Activated CD8-positive, alpha-beta memory T cell treated with anti-CD3 and anti-CD28 coated beads, Interleukin-2, amount 50 U/mL, for 48 hours (primary cell): ENCODE measurements around the gene NBL1.
"Not testable (repeated sequence)": the region's sequence is repeated elsewhere in the genome, so short reads cannot be mapped to it uniquely, and the experiment has no call there.

Experiments used
- DNase-seq: peaks from one replicate; pipeline ENCODE4 v3.0.0-alpha.2; 2020

The NBL1 gene

DNA sequence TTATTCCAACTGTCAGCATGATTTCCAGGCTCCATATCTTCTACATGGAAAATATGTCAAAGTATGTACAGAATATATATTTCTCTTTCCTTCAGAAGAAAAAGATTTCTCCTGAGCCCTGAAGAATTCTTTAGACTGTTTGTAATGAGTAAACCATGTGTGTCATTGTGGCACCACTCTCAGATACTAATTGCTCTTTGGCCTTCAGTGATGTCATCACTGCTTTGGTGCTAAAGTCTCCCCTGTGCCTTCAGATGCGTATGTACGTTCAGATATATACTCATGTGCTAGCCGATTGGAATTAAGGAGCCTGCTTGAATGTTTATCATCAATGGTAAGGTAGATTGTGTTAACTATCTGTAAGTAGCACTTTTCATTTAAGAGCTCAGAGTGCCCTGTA, 20.6 kb upstream of the NBL1 start:
- DNase-seq, result no peak

GRCh38 chr1:19625291-19625937, 18.7 kb upstream of the NBL1 start:
- no peak for DNase-seq

- DNase-seq, result no peak
Measured at GRCh38 chr1:19628879-19629278, 15.2 kb upstream of the NBL1 start.

- DNase-seq, result no peak
Measured at GRCh38 chr1:19629357-19629756, 14.8 kb upstream of the NBL1 start.

GRCh38 chr1:19630192-19630591, 13.9 kb upstream of the NBL1 start:
- DNase-seq, result not testable (repeated sequence)

DNA sequence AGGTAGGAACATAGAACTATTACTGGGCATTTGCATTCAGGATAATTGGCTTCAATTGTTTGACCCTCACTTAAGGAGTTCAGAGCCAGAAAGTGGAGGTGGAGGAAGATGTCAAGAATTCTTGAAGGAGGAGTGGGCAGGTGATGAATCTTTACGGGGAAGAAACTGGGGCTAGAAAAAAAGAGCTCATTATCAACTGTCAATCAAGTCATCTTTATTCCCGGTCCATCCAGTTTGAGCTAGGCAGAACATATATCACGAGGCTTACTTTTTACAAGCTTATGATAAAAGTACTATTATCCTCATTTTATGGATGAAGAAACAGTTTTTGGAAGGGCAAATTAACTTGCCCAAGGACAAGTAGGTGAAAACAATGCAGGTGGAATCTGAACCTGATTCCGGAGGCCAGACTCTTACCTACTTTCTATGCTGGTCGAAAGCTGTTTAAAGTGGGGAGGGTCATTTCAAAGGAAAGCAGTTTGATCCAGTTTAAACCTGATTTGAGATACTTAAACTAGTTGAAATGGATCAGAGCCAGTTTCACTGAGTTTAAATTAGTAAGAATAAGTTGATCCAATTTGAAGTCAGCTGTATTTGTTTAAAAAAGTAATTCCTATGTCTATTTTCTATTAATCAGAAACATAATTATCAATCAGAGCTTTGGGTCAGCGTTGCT, 13.3 kb upstream of the NBL1 start:
- DNase-seq, result no peak

DNA sequence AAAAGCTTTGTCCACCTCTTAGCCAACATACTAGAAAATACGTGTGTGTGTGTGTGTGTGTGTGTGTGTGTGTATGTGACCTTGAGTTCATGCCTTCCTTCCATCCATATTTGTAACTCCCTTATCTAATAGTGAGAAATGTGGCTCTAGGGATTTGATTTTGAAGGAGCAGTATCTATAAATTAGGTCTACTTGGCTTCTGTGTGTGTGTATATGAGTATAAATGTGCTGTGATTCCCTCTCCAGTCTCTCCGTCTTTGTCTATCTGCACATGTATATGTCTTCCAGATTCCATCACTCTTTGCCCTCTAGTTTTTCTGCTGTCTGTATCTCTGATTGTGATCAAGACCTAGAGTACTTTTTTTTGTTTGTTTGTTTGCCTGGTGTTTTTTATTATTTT, 11.9 kb upstream of the NBL1 start:
- DNase-seq, result no peak

- DNase-seq, result no peak
Measured at GRCh38 chr1:19633106-19633505, 11.0 kb upstream of the NBL1 start.

DNA sequence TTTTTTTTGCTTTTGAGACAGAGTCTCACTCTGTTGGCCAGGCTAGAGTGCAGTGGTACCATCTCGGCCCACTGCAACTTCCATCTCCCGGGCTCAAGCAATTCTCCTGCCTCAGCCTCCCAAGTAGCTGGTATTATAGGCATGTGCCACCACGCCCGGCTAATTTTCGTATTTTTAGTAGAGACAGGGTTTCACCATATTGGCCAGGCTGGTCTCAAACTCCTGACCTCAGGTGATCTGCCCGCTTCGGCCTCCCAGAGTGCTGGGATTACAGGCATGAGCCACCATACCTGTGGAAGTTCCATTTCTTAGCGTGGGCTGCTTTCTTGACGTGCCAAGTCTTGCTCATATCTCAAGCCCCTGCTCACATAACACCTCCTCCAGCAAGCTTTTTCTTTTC, 9.0 kb upstream of the NBL1 start:
- DNase-seq, result not testable (repeated sequence)

GRCh38 chr1:19635646-19636045, 8.5 kb upstream of the NBL1 start:
- no peak for DNase-seq

- DNase-seq, result no peak
Measured at GRCh38 chr1:19636065-19636464, 8.0 kb upstream of the NBL1 start.

DNA sequence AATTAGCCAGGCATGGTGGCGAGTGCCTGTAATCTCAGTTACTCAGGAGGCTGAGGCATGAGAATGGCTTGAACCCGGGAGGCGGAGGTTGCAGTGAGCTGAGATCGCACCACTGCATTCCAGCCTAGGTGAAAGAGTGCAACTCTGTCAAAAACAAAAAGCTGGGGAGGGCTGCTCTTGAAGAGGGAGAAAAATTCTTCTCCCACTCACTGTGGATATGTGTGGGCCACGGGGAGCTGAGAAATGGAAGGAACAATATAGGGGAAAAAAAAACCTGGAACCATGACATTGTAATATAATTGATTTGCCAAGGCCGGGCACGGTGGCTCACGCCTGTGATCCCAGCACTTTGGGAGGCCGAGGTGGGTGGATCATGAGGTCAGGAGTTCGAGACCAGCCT, 7.4 kb upstream of the NBL1 start:
- DNase-seq, result not testable (repeated sequence)

- DNase-seq, result no peak
Measured at GRCh38 chr1:19637606-19638005, 6.5 kb upstream of the NBL1 start.

- DNase-seq, result not testable (repeated sequence)
Measured at GRCh38 chr1:19639228-19639627, 4.9 kb upstream of the NBL1 start.

GRCh38 chr1:19639999-19640362, 4.1 kb upstream of the NBL1 start:
- DNase-seq, result no peak

- no peak for DNase-seq
Measured at GRCh38 chr1:19640363-19641316, 3.5 kb upstream of the NBL1 start.

- DNase-seq, result peak; percentile 52
Measured at GRCh38 chr1:19643121-19643520, 990 bp upstream of the NBL1 start.

- no peak for DNase-seq
Measured at GRCh38 chr1:19644395-19644680, 227 bp downstream of the NBL1 start.

DNA sequence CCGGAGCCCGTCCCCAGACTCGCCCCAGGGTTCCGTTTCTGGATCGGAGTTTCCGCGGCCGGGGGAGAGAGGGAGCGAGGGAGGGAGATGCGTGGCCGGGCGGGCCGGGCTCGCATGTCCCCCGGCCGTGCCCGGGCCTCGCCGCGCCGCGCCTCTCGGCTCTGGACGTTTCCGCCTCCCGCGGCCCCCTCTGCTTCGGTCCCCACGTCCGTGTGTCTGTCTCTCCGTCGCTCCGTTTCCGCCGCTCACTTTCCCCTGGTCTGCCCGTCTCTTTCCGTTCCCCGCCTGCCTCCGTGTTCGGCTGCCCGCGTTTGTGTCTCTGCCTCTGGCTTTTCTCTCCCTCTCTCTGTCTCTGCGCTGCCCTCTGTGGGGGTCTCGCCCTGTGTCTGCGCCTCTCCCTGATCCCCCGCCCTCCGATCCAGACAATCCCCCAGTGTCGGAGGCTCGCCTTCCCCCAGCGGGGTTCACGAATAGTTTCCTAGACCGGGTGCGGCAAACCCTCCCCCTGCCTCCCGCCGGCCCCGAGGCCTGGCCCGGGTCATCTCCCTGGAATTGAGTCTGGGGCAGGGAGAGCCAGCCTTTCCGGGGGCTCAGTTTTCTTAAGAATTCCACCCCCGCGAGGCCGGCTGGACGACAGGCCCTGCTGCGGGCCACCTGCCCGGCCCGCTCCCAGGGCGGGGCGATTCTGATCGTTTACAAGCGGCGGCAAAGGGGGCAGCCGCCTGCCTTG, 735 bp downstream of the NBL1 start:
- DNase-seq, result peak; percentile 81

DNA sequence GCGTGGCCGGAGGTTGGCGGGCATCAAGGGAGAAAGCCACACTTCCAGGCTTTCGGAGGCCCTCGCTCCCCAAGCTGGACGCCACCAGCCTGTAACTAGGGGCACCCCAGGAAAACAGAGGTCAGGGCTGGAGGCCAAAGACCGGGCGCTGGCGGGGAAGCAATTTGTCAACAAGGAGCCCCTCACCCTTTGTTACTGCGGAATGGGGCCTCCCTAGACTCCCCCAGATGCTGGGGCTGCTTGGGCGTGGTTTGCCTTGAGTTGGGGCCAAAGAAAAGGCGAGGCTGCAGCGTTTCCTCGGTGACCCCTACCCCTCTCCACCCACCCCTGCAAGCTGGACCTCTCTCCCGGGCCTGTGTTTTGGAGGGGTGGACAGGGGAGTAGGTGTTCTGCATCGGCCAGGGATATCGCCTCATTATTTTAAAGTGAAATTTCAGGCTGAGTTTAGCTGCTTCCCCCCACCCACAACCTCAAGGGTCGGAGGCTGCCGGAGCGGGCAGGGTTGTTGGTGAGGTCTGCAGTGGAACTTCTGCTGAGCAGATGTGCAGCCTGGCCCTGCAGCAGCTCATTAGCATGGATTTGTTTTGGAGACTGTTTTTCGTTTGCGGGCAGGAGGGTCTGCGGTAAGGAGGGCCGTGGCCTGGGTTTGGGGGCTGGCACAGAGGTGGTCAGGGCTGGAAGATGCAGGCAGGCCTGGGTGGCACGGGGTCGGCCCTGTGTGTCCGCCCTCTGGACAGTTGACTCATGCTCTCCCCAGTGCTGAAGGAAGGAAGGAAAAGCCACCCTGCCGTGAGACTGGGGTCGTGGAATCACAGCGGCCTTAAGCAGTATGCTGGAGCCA, 1.5 kb downstream of the NBL1 start:
- DNase-seq, result no peak

GRCh38 chr1:19646377-19647319, 2.5 kb downstream of the NBL1 start:
- peak; percentile 57 for DNase-seq
